ENCODE data around the gene TRIM34. TPM values are rescaled to one million over a fixed set of nuclear protein-coding genes. Genes with fewer than 3 reads are reported as not detected.
A peak's percentile ranks its signal among the peaks of the same experiment; 100 is the strongest.

The TRIM34 gene
- polyA plus RNA-seq, 1 of the 3 experiments (the other 2 are of a cell fraction) = 3.2 TPM

DNA sequence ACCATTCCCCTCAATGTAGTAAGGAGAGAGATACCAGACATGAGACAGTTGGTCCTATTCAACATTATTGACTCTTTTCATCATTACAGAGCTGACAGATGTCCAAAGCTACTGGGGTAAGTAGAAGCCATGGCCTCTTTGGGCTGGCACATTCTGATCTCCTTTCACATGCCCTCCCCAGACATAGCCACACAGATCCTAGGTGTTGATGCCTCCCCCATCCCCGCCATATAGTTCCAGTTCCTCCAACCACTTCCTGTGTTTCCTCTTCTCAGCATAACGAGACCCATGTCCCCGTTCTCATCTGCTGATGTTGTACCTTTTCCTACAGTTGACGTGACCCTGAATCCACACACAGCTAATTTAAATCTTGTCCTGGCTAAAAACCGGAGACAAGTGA is 14.4 kb upstream of the TRIM34 start (continued):
- TF ChIP-seq, protein P1, sequence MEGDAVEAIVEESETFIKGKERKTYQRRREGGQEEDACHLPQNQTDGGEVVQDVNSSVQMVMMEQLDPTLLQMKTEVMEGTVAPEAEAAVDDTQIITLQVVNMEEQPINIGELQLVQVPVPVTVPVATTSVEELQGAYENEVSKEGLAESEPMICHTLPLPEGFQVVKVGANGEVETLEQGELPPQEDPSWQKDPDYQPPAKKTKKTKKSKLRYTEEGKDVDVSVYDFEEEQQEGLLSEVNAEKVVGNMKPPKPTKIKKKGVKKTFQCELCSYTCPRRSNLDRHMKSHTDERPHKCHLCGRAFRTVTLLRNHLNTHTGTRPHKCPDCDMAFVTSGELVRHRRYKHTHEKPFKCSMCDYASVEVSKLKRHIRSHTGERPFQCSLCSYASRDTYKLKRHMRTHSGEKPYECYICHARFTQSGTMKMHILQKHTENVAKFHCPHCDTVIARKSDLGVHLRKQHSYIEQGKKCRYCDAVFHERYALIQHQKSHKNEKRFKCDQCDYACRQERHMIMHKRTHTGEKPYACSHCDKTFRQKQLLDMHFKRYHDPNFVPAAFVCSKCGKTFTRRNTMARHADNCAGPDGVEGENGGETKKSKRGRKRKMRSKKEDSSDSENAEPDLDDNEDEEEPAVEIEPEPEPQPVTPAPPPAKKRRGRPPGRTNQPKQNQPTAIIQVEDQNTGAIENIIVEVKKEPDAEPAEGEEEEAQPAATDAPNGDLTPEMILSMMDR (IDR thresholded peaks at IDR 0.05) = no peak
- no peak for TF ChIP-seq CHD2 (IDR thresholded peaks at IDR 0.05; ENCODE audit: low read length, partially characterized antibody)
- TF ChIP-seq FOSL2 (IDR thresholded peaks at IDR 0.05; ENCODE audit: borderline replicate concordance, low read depth) = no peak
- TF ChIP-seq RXRA (IDR thresholded peaks at IDR 0.05; ENCODE audit: borderline replicate concordance, low read depth) = no peak
- TF ChIP-seq JUND (IDR thresholded peaks at IDR 0.05) = no peak
- TF ChIP-seq EZH2phosphoT487 (IDR thresholded peaks at IDR 0.05; ENCODE audit: borderline replicate concordance, low read depth) = no peak
- no peak for TF ChIP-seq MEF2A (IDR thresholded peaks at IDR 0.05; ENCODE audit: borderline replicate concordance, low read depth)
- no peak for TF ChIP-seq YY1 (IDR thresholded peaks at IDR 0.05; ENCODE audit: low read depth)
- no peak for TF ChIP-seq SIN3A (IDR thresholded peaks at IDR 0.05; ENCODE audit: borderline replicate concordance, low read depth, low read length)
- TF ChIP-seq TEAD4 (IDR thresholded peaks at IDR 0.05; ENCODE audit: borderline replicate concordance, insufficient read depth) = no peak

DNA sequence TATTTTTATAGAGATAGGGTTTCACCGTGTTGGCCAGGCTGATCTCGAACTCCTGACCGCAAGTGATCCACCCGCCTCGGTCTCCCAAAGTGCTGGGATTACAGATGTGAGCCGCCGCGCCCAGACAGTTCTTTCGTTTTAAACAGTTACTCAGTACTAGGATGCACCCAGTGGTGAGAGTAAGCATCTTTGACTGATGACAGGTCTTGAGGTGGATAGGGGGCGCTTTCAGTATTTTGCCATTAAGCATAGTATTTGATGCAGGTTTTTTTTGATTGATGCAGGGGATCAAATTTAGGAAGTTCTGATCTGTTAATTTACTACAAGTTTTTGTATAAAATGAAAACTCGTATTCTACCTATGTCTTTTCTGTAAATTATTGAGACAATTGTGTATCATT is 13.2 kb upstream of the TRIM34 start:
- H3K4me3 ChIP-seq (ENCODE audit: low read depth in 2 of 2, low read length in 1 of 2) = no peak overlapping the region
- H3K4me2 ChIP-seq = no peak overlapping the region
- no peak overlapping the region for H2AFZ ChIP-seq (ENCODE audit: low read depth)
- H3K36me3 ChIP-seq (replicated peaks in 1 of 2; ENCODE audit: control insufficient read depth in 1 of 2, insufficient read depth in 2 of 2, low read length in 1 of 2) = no peaks in the 10 kb centered on the region
- no peaks in the 10 kb centered on the region for H3F3A ChIP-seq (replicated peaks; ENCODE audit: insufficient read depth)
- H3K79me2 ChIP-seq (ENCODE audit: insufficient read depth) = no peaks in the 10 kb centered on the region
- DNase-seq = no peak
- H3K9me3 ChIP-seq = no peaks in the 10 kb centered on the region
- no peaks in the 10 kb centered on the region for H4K20me1 ChIP-seq (ENCODE audit: insufficient read depth)
- CTCF ChIA-PET = no interaction called here
- no peak overlapping the region for H3K9ac ChIP-seq
- no peaks in the 10 kb centered on the region for H3K9me2 ChIP-seq
- H3K27ac ChIP-seq (ENCODE audit: low read depth in 2 of 2, low read length in 1 of 2) = no peak overlapping the region
- WGBS (ENCODE audit: low lambda C conversion rate) = under 1% methylated on average over 11 of the region's 11 CpGs
- H3K4me1 ChIP-seq (ENCODE audit: control insufficient read depth in 1 of 2, insufficient read depth in 2 of 2, low read depth in 1 of 2, low read length in 1 of 2) = no peaks in the 10 kb centered on the region
- TF ChIP-seq, protein P2, sequence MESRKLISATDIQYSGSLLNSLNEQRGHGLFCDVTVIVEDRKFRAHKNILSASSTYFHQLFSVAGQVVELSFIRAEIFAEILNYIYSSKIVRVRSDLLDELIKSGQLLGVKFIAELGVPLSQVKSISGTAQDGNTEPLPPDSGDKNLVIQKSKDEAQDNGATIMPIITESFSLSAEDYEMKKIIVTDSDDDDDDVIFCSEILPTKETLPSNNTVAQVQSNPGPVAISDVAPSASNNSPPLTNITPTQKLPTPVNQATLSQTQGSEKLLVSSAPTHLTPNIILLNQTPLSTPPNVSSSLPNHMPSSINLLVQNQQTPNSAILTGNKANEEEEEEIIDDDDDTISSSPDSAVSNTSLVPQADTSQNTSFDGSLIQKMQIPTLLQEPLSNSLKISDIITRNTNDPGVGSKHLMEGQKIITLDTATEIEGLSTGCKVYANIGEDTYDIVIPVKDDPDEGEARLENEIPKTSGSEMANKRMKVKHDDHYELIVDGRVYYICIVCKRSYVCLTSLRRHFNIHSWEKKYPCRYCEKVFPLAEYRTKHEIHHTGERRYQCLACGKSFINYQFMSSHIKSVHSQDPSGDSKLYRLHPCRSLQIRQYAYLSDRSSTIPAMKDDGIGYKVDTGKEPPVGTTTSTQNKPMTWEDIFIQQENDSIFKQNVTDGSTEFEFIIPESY (IDR thresholded peaks at IDR 0.05; ENCODE audit: borderline replicate concordance, low read depth) = no peak
- TF ChIP-seq SIN3A (IDR thresholded peaks at IDR 0.05; ENCODE audit: borderline replicate concordance, low read depth, low read length) (no peak), JUND (IDR thresholded peaks at IDR 0.05) (no peak), TEAD4 (IDR thresholded peaks at IDR 0.05; ENCODE audit: borderline replicate concordance, insufficient read depth) (no peak), NRF1 (IDR thresholded peaks at IDR 0.05; ENCODE audit: low read depth, low read length) (no peak), YY1 (IDR thresholded peaks at IDR 0.05; ENCODE audit: low read depth) (no peak)
- TF ChIP-seq, protein P1 (IDR thresholded peaks at IDR 0.05) = peak; percentile 50
- TF ChIP-seq, protein P3, sequence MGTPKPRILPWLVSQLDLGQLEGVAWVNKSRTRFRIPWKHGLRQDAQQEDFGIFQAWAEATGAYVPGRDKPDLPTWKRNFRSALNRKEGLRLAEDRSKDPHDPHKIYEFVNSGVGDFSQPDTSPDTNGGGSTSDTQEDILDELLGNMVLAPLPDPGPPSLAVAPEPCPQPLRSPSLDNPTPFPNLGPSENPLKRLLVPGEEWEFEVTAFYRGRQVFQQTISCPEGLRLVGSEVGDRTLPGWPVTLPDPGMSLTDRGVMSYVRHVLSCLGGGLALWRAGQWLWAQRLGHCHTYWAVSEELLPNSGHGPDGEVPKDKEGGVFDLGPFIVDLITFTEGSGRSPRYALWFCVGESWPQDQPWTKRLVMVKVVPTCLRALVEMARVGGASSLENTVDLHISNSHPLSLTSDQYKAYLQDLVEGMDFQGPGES (IDR thresholded peaks at IDR 0.05; ENCODE audit: low read depth, low read length) = no peak
- POLR2A ChIA-PET = no interaction called here
- H3K27me3 ChIP-seq (ENCODE audit: insufficient read depth) = peaks cover 37% of the 10 kb centered on the region; the same call in 1 of the 2 replicates
